IMR-90 (cell line): ENCODE measurements around the gene MYORG. TPM values are rescaled to one million over a fixed set of nuclear protein-coding genes. Genes with fewer than 3 reads are reported as not detected.

Source experiments
- ATAC-seq: fragments of 200-7000 bp; cut with Tn5 transposase; 2 replicates; pipeline ENCODE4 v1.9.1; 2020; ENCODE audit warnings: low read depth, mild to moderate bottlenecking, moderate library complexity
- BruUV-seq: library from RNA; stranded (reverse); fragments of 400-500 nt; replicated peaks from 2 replicates; lab custom pipeline; 2021; lab: Mats Ljungman, UMichigan
- CTCF ChIA-PET: fragments of 300-600 bp; formaldehyde crosslinking; extraction: SDS; loops from one replicate; lab custom pipeline; 2021; ENCODE audit warnings: antibody characterized with exemption; lab: Yijun Ruan, JAX
- POLR2A ChIA-PET: fragments of 300-600 bp; sonication (Branson Sonifier 250); formaldehyde crosslinking; loops from one replicate; lab custom pipeline; 2022; ENCODE audit warnings: antibody characterized with exemption; ENCODE audit not compliant: unreplicated experiment; lab: Charles Lee
- DNase-seq: peaks from one replicate; pipeline ENCODE4 v3.0.0; 2013
- H2AFZ ChIP-seq: replicated peaks from 2 replicates; pipeline ENCODE3; 2013; ENCODE audit warnings: low read length, mild to moderate bottlenecking; ENCODE audit not compliant: poor library complexity
- H2AK5ac ChIP-seq: 2 replicates; pipeline ENCODE4 v1.6.1; 2013; ENCODE audit warnings: low read depth, low read length, inconsistent platforms
- H2AK9ac ChIP-seq: replicated peaks from 2 replicates; pipeline ENCODE3; 2013; ENCODE audit warnings: mild to moderate bottlenecking, low read depth, low read length, moderate library complexity; ENCODE audit not compliant: poor library complexity
- H2BK120ac ChIP-seq: 2 replicates; pipeline ENCODE4 v1.6.1; 2013; ENCODE audit warnings: low read depth, low read length, inconsistent platforms
- H2BK15ac ChIP-seq: 3 replicates; pipeline ENCODE4 v1.6.1; 2013; ENCODE audit warnings: low read depth, low read length, inconsistent platforms
- H2BK20ac ChIP-seq: 2 replicates; pipeline ENCODE4 v1.6.1; 2013; ENCODE audit warnings: low read depth, mild to moderate bottlenecking, inconsistent platforms, low read length, moderate library complexity
- H2BK5ac ChIP-seq: 2 replicates; pipeline ENCODE4 v1.6.1; 2013; ENCODE audit warnings: mild to moderate bottlenecking, low read depth, low read length, inconsistent platforms; ENCODE audit not compliant: poor library complexity, severe bottlenecking
- H3K14ac ChIP-seq: replicated peaks from 2 replicates; pipeline ENCODE4 v1.6.1; 2013; ENCODE audit warnings: low read depth, low read length, inconsistent platforms
- H3K18ac ChIP-seq: 2 replicates; pipeline ENCODE4 v1.6.1; 2013; ENCODE audit warnings: low read depth, low read length, control low read depth
- H3K23ac ChIP-seq: 2 replicates; pipeline ENCODE4 v1.6.1; 2013; ENCODE audit warnings: low read depth, low read length, inconsistent platforms
- H3K27ac ChIP-seq: 2 replicates; pipeline ENCODE4 v1.5.1; 2013; ENCODE audit warnings: mild to moderate bottlenecking, control low read depth, low read length; ENCODE audit not compliant: insufficient read depth
- H3K27me3 ChIP-seq: 2 replicates; pipeline ENCODE4 v1.6.1; 2013; ENCODE audit warnings: low read length; ENCODE audit not compliant: control insufficient read depth, insufficient read depth
- H3K36me3 ChIP-seq: 2 replicates; pipeline ENCODE4 v1.6.1; 2013; ENCODE audit warnings: low read length, mixed read lengths; ENCODE audit not compliant: control insufficient read depth, insufficient read depth
- H3K4ac ChIP-seq: 2 replicates; pipeline ENCODE4 v1.6.1; 2013; ENCODE audit warnings: low read depth, low read length, inconsistent platforms
- H3K4me1 ChIP-seq: 2 replicates; pipeline ENCODE4 v1.6.1; 2013; ENCODE audit warnings: low read length, mixed read lengths; ENCODE audit not compliant: control insufficient read depth, insufficient read depth
- H3K4me2 ChIP-seq: 2 replicates; pipeline ENCODE4 v1.6.1; 2013; ENCODE audit warnings: low read depth, mild to moderate bottlenecking, control low read depth, low read length, moderate library complexity
- H3K4me3 ChIP-seq: 2 replicates; pipeline ENCODE4 v1.5.1; 2013; ENCODE audit warnings: low read depth, mild to moderate bottlenecking, control low read depth, low read length, moderate library complexity; ENCODE audit not compliant: insufficient read depth
- H3K56ac ChIP-seq: 2 replicates; pipeline ENCODE4 v1.6.1; 2013; ENCODE audit warnings: low read length, inconsistent platforms; ENCODE audit not compliant: insufficient read depth; ENCODE audit errors: extremely low read depth
- H3K79me1 ChIP-seq, 2 experiments: 2 replicates each; pipeline ENCODE4 v1.6.1; 2013; ENCODE audit warnings: low read length in 2 of 2, inconsistent platforms in 1 of 2, low read depth in 1 of 2
- H3K9ac ChIP-seq: 2 replicates; pipeline ENCODE4 v1.6.1; 2013; ENCODE audit warnings: low read depth, low read length, control low read depth
- H3K9me1 ChIP-seq: 2 replicates; pipeline ENCODE4 v1.6.1; 2013; ENCODE audit warnings: low read length, inconsistent platforms; ENCODE audit not compliant: insufficient read depth
- H3K9me3 ChIP-seq: 2 replicates; pipeline ENCODE4 v1.6.1; 2013; ENCODE audit warnings: low read length; ENCODE audit not compliant: control insufficient read depth, insufficient read depth
- H4K20me1 ChIP-seq: 2 replicates; pipeline ENCODE4 v1.6.1; 2013; ENCODE audit warnings: low read length, inconsistent platforms; ENCODE audit not compliant: insufficient read depth
- H4K5ac ChIP-seq: 2 replicates; pipeline ENCODE4 v1.6.1; 2013; ENCODE audit warnings: mild to moderate bottlenecking, low read depth, low read length, control low read depth
- H4K8ac ChIP-seq, 2 experiments: 2 replicates each; pipeline ENCODE4 v1.6.1; 2013; ENCODE audit warnings: low read depth in 2 of 2, low read length in 2 of 2, control low read depth in 1 of 2, inconsistent platforms in 1 of 2
- H4K91ac ChIP-seq: 2 replicates; pipeline ENCODE4 v1.6.1; 2013; ENCODE audit warnings: low read depth, low read length, inconsistent platforms; ENCODE audit not compliant: insufficient read depth
- BHLHE40 ChIP-seq: fragments of 150-350 bp; IDR thresholded peaks from 2 replicates; pipeline ENCODE4 v1.6.1; 2016; ENCODE audit warnings: mild to moderate bottlenecking, low read depth, low read length
- SMC3 ChIP-seq: fragments of 150-350 bp; IDR thresholded peaks from 2 replicates; pipeline ENCODE4 v1.6.1; 2016; ENCODE audit warnings: low read depth, mild to moderate bottlenecking, antibody characterized with exemption, low read length, moderate library complexity
- WGBS, 2 experiments: methylation state at CpG; one replicate each; pipeline versions ENCODE4 v1.1.5 to v1.1.7; 2013; ENCODE audit warnings: missing lambda C conversion rate in 2 of 2; ENCODE audit not compliant: insufficient read length in 1 of 2; ENCODE audit errors: extremely low coverage in 2 of 2; 5-methylcytosine and 5-hydroxymethylcytosine counted together
- dilution Hi-C: fragments of 300-500 bp; cut with HindIII; formaldehyde crosslinking; loops from one replicate; pipeline ENCODE4 v1.14.3; 2018; ENCODE audit warnings: low sequenced_read_pairs; ENCODE audit not compliant: unreplicated experiment
- in situ Hi-C: fragments of 300-500 bp; cut with MboI; formaldehyde crosslinking; loops from 3 replicates; pipeline ENCODE4 v1.14.3; 2019; ENCODE audit warnings: low sequenced_read_pairs, inconsistent platforms, mixed read lengths
- intact Hi-C: fragments of 100-400 bp; cut with micrococcal nuclease; formaldehyde crosslinking; loops from 2 replicates; pipeline ENCODE4 v1.10.0; 2022
- polyA plus RNA-seq, 3 experiments: library from polyadenylated mRNA; depleted of rRNA; stranded (reverse); fragments of >200 nt; gene quantifications; 2 replicates each; pipeline ENCODE4 v1.2.3, GENCODE V29; 2012; ENCODE audit warnings: low replicate concordance in 1 of 3
- total RNA-seq: library from RNA; depleted of rRNA; stranded (reverse); fragments of >200 nt; gene quantifications from 2 replicates; pipeline ENCODE4 v1.2.3, GENCODE V29; 2012
- TF ChIP-seq, protein P1 (sequence below): conservative IDR thresholded peaks from 2 replicates; pipeline ENCODE4 v1.5.1; 2012; ENCODE audit warnings: mild to moderate bottlenecking, low read depth, low read length, improper control_type of control experiment
- TF ChIP-seq, protein P2 (sequence below): fragments of 150-350 bp; IDR thresholded peaks from 2 replicates; pipeline ENCODE4 v1.6.1; 2017; ENCODE audit warnings: mild to moderate bottlenecking, antibody characterized with exemption, low read length, low read depth

Gene MYORG
- total and polyA plus RNA-seq, 2 of the 4 experiments (the other 2 are of a cell fraction) = 0.36 to 0.60 TPM

DNA sequence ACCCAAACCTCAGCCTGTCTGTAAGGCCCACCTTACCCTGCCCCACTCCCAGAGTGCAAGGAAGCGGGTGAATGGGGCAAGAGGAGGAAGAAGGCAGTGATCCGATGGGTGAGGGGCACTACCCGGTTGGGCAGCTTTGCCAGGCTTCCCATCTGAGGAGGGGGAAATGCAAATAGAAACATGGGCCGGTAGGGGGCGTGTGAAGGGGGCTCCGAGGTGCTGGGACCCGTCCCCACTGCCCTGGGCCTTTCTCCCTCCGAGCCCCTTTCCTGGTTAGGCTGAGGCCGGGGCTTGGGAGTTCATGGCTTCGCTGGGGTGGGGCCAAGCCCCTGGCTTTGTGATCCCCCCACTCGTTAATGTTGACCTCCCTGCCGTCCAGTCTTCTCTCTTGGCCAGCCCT is 23.6 kb upstream of the MYORG start:
- BruUV-seq = no TSS peak
- Histone ChIP-seq H4K5ac (no peak overlapping the region), H3K4me1 (no peaks in the 10 kb centered on the region), H3K4ac (no peak overlapping the region), H3K9me1 (0 out of 2 replicates have a peak, but pooled peaks cover 3% of the 10 kb centered on the region), H2AK9ac (no peak overlapping the region), H3K9me3 (no peaks in the 10 kb centered on the region), H3K4me3 (no peak overlapping the region), H2BK120ac (no peak overlapping the region), H3K14ac (no peak overlapping the region), H2BK15ac (no peak overlapping the region), H2BK20ac (no peak overlapping the region), H2AFZ (no peak overlapping the region), H3K4me2 (no peak overlapping the region), H3K56ac (no peak overlapping the region), H3K27me3 (no peaks in the 10 kb centered on the region), H3K79me1 (no peaks in the 10 kb centered on the region), H3K9ac (no peak overlapping the region), H2AK5ac (no peak overlapping the region), H2BK5ac (no peak overlapping the region), H3K18ac (no peak overlapping the region), H3K27ac (no peak overlapping the region), H3K23ac (no peak overlapping the region), H4K20me1 (peaks cover 8% of the 10 kb centered on the region), H4K91ac (no peak overlapping the region), H3K36me3 (peaks cover 52% of the 10 kb centered on the region), H4K8ac (no peak overlapping the region)
- intact Hi-C loops = no loop called here
- CTCF ChIA-PET = no interaction called here
- DNase-seq (no peak), ATAC-seq (no peak)
- TF ChIP-seq, protein P1, sequence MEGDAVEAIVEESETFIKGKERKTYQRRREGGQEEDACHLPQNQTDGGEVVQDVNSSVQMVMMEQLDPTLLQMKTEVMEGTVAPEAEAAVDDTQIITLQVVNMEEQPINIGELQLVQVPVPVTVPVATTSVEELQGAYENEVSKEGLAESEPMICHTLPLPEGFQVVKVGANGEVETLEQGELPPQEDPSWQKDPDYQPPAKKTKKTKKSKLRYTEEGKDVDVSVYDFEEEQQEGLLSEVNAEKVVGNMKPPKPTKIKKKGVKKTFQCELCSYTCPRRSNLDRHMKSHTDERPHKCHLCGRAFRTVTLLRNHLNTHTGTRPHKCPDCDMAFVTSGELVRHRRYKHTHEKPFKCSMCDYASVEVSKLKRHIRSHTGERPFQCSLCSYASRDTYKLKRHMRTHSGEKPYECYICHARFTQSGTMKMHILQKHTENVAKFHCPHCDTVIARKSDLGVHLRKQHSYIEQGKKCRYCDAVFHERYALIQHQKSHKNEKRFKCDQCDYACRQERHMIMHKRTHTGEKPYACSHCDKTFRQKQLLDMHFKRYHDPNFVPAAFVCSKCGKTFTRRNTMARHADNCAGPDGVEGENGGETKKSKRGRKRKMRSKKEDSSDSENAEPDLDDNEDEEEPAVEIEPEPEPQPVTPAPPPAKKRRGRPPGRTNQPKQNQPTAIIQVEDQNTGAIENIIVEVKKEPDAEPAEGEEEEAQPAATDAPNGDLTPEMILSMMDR = no peak
- TF ChIP-seq BHLHE40 = no peak
- TF ChIP-seq SMC3 = no peak
- TF ChIP-seq, protein P2, sequence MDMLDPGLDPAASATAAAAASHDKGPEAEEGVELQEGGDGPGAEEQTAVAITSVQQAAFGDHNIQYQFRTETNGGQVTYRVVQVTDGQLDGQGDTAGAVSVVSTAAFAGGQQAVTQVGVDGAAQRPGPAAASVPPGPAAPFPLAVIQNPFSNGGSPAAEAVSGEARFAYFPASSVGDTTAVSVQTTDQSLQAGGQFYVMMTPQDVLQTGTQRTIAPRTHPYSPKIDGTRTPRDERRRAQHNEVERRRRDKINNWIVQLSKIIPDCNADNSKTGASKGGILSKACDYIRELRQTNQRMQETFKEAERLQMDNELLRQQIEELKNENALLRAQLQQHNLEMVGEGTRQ = no peak
- 90% methylated on average over 2 of the region's 12 CpGs; no CpG with 5 or more reads in 1 of the 2 experiments for WGBS, 2 experiments
- POLR2A ChIA-PET = no interaction called here
- in situ Hi-C loops = no loop called here
- dilution Hi-C loops = no loop called here
